RWPE2 (cell line): Measurements from ENCODE around the gene RBKS.

ENCODE experiments used
- ATAC-seq: fragments of 200-7000 bp; cut with Tn5 transposase; 3 replicates; pipeline ENCODE4 v1.9.1; 2021; ENCODE audit warnings: low read depth
- DNase-seq: peaks from one replicate; pipeline ENCODE4 v3.0.0-alpha.2; 2020; ENCODE audit warnings: low spot score
- H3K27ac ChIP-seq: fragments of 450-650 bp; 2 replicates; pipeline ENCODE4 v1.5.1; 2017; ENCODE audit warnings: mild to moderate bottlenecking; ENCODE audit not compliant: poor library complexity, severe bottlenecking
- H3K27me3 ChIP-seq: fragments of 250-450 bp; sonication (Bioruptor Pico); 2 replicates; pipeline ENCODE4 v1.5.1; 2021; ENCODE audit warnings: mild to moderate bottlenecking, moderate library complexity; ENCODE audit not compliant: insufficient read depth, poor library complexity, severe bottlenecking
- H3K36me3 ChIP-seq: fragments of 250-450 bp; sonication (Bioruptor Pico); 2 replicates; pipeline ENCODE4 v1.5.1; 2020; ENCODE audit warnings: low read depth, mild to moderate bottlenecking, moderate library complexity
- H3K4me1 ChIP-seq: fragments of 250-450 bp; sonication (Bioruptor Pico); 2 replicates; pipeline ENCODE4 v1.5.1; 2021; ENCODE audit warnings: mild to moderate bottlenecking, moderate library complexity; ENCODE audit not compliant: insufficient read depth, poor library complexity, severe bottlenecking
- H3K4me3 ChIP-seq: fragments of 250-450 bp; sonication (Bioruptor Pico); 2 replicates; pipeline ENCODE4 v1.5.1; 2021; ENCODE audit warnings: mild to moderate bottlenecking, moderate library complexity; ENCODE audit not compliant: severe bottlenecking
- H3K9me3 ChIP-seq: fragments of 250-450 bp; sonication (Bioruptor Pico); 2 replicates; pipeline ENCODE4 v1.5.1; 2021; ENCODE audit warnings: mild to moderate bottlenecking, moderate library complexity; ENCODE audit not compliant: severe bottlenecking
- CTCF ChIP-seq: fragments of 450-650 bp; IDR thresholded peaks from one replicate; pipeline ENCODE4 v1.5.1; 2017; ENCODE audit warnings: mild to moderate bottlenecking, moderate library complexity; ENCODE audit not compliant: poor library complexity, severe bottlenecking

RBKS gene

GRCh38 chr2:27804146-27804545 lies 86.0 kb downstream of the RBKS start:
- Histone ChIP-seq H3K9me3 (no peaks in the 10 kb centered on the region), H3K36me3 (no peaks in the 10 kb centered on the region), H3K4me1 (peaks cover 11% of the 10 kb centered on the region), H3K4me3 (no peak overlapping the region), H3K27ac (peak overlapping the region; percentile 27), H3K27me3 (no peaks in the 10 kb centered on the region)
- no peak for TF ChIP-seq CTCF
- DNase-seq (no peak), ATAC-seq (no peak)

- Histone ChIP-seq H3K4me3 (no peak overlapping the region), H3K27ac (peak overlapping the region; percentile 27), H3K27me3 (no peaks in the 10 kb centered on the region), H3K4me1 (peaks cover 20% of the 10 kb centered on the region), H3K36me3 (no peaks in the 10 kb centered on the region), H3K9me3 (no peaks in the 10 kb centered on the region)
- TF ChIP-seq CTCF: no peak
- DNase-seq (no peak), ATAC-seq (no peak)
Observed at GRCh38 chr2:27803046-27803445, 87.1 kb downstream of the RBKS start.

DNA sequence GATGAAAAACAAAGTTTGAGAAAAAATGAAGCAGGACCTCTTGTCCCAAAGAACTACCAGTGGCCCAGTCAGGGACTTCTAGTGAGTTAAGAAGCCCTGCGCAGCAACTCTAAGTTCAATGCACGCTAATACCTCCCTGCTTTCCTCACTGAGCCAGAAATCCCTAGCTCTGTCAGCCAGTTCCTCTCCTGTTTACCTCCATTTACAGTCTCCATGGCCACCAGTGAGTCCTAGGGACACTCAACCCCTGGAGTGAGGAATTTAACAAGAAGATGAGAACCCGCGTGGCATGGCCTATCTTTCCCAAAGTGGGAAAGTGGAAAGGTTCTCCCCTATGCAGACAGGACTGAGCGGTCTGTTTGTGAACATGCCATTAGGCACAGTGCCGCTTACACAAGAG lies 87.6 kb downstream of the RBKS start:
- no peaks in the 10 kb centered on the region for H3K27me3 ChIP-seq
- ATAC-seq: no peak
- TF ChIP-seq CTCF: no peak
- H3K36me3 ChIP-seq: no peaks in the 10 kb centered on the region
- H3K4me3 ChIP-seq: no peak overlapping the region
- peak overlapping the region; percentile 27 for H3K27ac ChIP-seq
- H3K4me1 ChIP-seq: peaks cover 20% of the 10 kb centered on the region
- H3K9me3 ChIP-seq: no peaks in the 10 kb centered on the region
- DNase-seq: no peak

GRCh38 chr2:27800856-27801255 lies 89.3 kb downstream of the RBKS start:
- H3K27me3 ChIP-seq: no peaks in the 10 kb centered on the region
- DNase-seq (no peak), ATAC-seq (no peak)
- H3K4me1 ChIP-seq: peaks cover 20% of the 10 kb centered on the region
- H3K9me3 ChIP-seq: no peaks in the 10 kb centered on the region
- peak overlapping the region; percentile 99 for H3K27ac ChIP-seq
- H3K4me3 ChIP-seq: no peak overlapping the region
- TF ChIP-seq CTCF: no peak
- H3K36me3 ChIP-seq: no peaks in the 10 kb centered on the region

DNA sequence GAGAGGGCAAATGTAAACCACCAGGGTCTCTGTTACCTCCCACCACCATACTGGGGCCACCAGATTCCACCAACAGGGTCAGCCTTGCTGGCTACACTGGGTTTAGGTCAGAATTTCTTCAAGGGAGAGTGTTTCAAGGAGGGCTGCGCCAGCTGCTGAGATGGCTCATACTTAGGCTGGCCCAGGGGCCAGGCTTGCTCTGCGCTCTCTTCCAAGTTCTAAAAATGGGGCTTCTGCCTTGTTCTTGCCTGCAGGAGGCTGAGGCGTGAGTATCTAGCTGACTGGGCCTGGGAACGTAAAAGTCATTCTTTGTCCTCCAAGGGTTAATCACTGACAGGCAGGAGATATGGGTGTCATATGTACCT lies 90.6 kb downstream of the RBKS start:
- DNase-seq: no peak
- Histone ChIP-seq H3K27me3 (no peaks in the 10 kb centered on the region), H3K36me3 (no peaks in the 10 kb centered on the region), H3K27ac (peak overlapping the region; percentile 99), H3K4me1 (peaks cover 20% of the 10 kb centered on the region), H3K9me3 (no peaks in the 10 kb centered on the region), H3K4me3 (no peak overlapping the region)
- ATAC-seq: peak; percentile 45
- TF ChIP-seq CTCF: no peak
